Mesenchymal stem cell (in vitro differentiated cells and primary cell): Measurements from ENCODE around the gene PCDHA2.
"Not testable (repeated sequence)": the region's sequence is repeated elsewhere in the genome, so short reads cannot be mapped to it uniquely, and the experiment has no call there.

Experiments used
- DNase-seq: peaks from one replicate; pipeline ENCODE4 v3.0.0-alpha.2; 2013
- H2AFZ ChIP-seq: one replicate; pipeline ENCODE4 v1.6.1; 2013; ENCODE audit warnings: low read depth, mild to moderate bottlenecking, control low read depth, inconsistent platforms, low read length, moderate library complexity
- H2AK5ac ChIP-seq: 2 replicates; pipeline ENCODE4 v1.6.1; 2013; ENCODE audit warnings: low read length, moderate library complexity, mild to moderate bottlenecking, inconsistent platforms; ENCODE audit not compliant: severe bottlenecking
- H2BK120ac ChIP-seq: one replicate; pipeline ENCODE4 v1.6.1; 2013; ENCODE audit warnings: low read depth, mild to moderate bottlenecking, inconsistent platforms, low read length, moderate library complexity
- H2BK12ac ChIP-seq, 2 experiments: one replicate each; pipeline ENCODE4 v1.6.1; 2013; ENCODE audit warnings: inconsistent platforms in 2 of 2, low read length in 2 of 2, mild to moderate bottlenecking in 2 of 2, moderate library complexity in 2 of 2, control low read depth in 1 of 2
- H2BK15ac ChIP-seq: one replicate; pipeline ENCODE4 v1.6.1; 2013; ENCODE audit warnings: mild to moderate bottlenecking, low read depth, inconsistent platforms; ENCODE audit not compliant: poor library complexity, severe bottlenecking
- H2BK5ac ChIP-seq: 2 replicates; pipeline ENCODE4 v1.6.1; 2013; ENCODE audit warnings: low read depth, mild to moderate bottlenecking, low read length, control low read depth, inconsistent platforms; ENCODE audit not compliant: poor library complexity, severe bottlenecking
- H3K14ac ChIP-seq, 2 experiments: one replicate each; pipeline ENCODE4 v1.6.1; 2013; ENCODE audit warnings: inconsistent platforms in 2 of 2, low read length in 2 of 2, control low read depth in 1 of 2, mild to moderate bottlenecking in 1 of 2, moderate library complexity in 1 of 2
- H3K18ac ChIP-seq, 2 experiments: one replicate each; pipeline ENCODE4 v1.6.1; 2013; ENCODE audit warnings: inconsistent platforms in 2 of 2, low read length in 2 of 2, control low read depth in 1 of 2, low read depth in 1 of 2, mild to moderate bottlenecking in 1 of 2
- H3K23ac ChIP-seq, 2 experiments: one replicate each; pipeline ENCODE4 v1.6.1; 2013; ENCODE audit warnings: inconsistent platforms in 2 of 2, low read length in 2 of 2, mild to moderate bottlenecking in 2 of 2, moderate library complexity in 2 of 2, control low read depth in 1 of 2
- H3K27ac ChIP-seq: 2 replicates; pipeline ENCODE4 v1.5.1; 2013; ENCODE audit warnings: mild to moderate bottlenecking, moderate library complexity, low read length, control low read depth, inconsistent platforms; ENCODE audit not compliant: poor library complexity, severe bottlenecking
- H3K27me3 ChIP-seq, 2 experiments: 2 replicates each; pipeline versions ENCODE4 v1.6.1 to v1.7.0; 2013; ENCODE audit warnings: low read length in 2 of 2, mild to moderate bottlenecking in 2 of 2, moderate library complexity in 2 of 2, control low read depth in 1 of 2, inconsistent platforms in 1 of 2; ENCODE audit not compliant: control insufficient read depth in 1 of 2, insufficient read depth in 1 of 2
- H3K36me3 ChIP-seq, 2 experiments: 2 replicates each; pipeline versions ENCODE4 v1.6.1 to v1.7.0; 2013; ENCODE audit warnings: low read length in 2 of 2, control low read depth in 1 of 2, inconsistent platforms in 1 of 2, low read depth in 1 of 2, mild to moderate bottlenecking in 1 of 2; ENCODE audit not compliant: insufficient read depth in 2 of 2, control insufficient read depth in 1 of 2
- H3K4ac ChIP-seq, 2 experiments: one replicate each; pipeline ENCODE4 v1.6.1; 2013; ENCODE audit warnings: inconsistent platforms in 2 of 2, low read length in 2 of 2, mild to moderate bottlenecking in 2 of 2, moderate library complexity in 2 of 2, control low read depth in 1 of 2, low read depth in 1 of 2
- H3K4me1 ChIP-seq: 2 replicates; pipeline ENCODE4 v1.6.1; 2013; ENCODE audit warnings: low read depth, low read length, control low read depth; ENCODE audit not compliant: control insufficient read depth, insufficient read depth
- H3K4me2 ChIP-seq: 2 replicates; pipeline ENCODE4 v1.6.1; 2013; ENCODE audit warnings: low read length, mild to moderate bottlenecking, inconsistent platforms; ENCODE audit not compliant: poor library complexity, severe bottlenecking
- H3K4me3 ChIP-seq, 2 experiments: 2 replicates each; pipeline versions ENCODE4 v1.5.1 to v1.7.0; 2013; ENCODE audit warnings: low read length in 2 of 2, mild to moderate bottlenecking in 2 of 2, control low read depth in 1 of 2, low read depth in 1 of 2; ENCODE audit not compliant: insufficient read depth in 1 of 2
- H3K79me1 ChIP-seq: replicated peaks from 2 replicates; pipeline ENCODE4 v1.6.1; 2013; ENCODE audit warnings: mild to moderate bottlenecking, control low read depth, low read length, inconsistent platforms; ENCODE audit not compliant: poor library complexity, severe bottlenecking
- H3K9ac ChIP-seq: 2 replicates; pipeline ENCODE4 v1.7.0; 2013; ENCODE audit warnings: mild to moderate bottlenecking, low read length, moderate library complexity
- H3K9me3 ChIP-seq: 2 replicates; pipeline ENCODE4 v1.7.0; 2013; ENCODE audit warnings: mild to moderate bottlenecking, low read length; ENCODE audit not compliant: control insufficient read depth
- H4K8ac ChIP-seq: one replicate; pipeline ENCODE4 v1.6.1; 2013; ENCODE audit warnings: inconsistent platforms, mild to moderate bottlenecking, low read length, moderate library complexity
- H4K91ac ChIP-seq: one replicate; pipeline ENCODE4 v1.6.1; 2013; ENCODE audit warnings: mild to moderate bottlenecking, low read length, inconsistent platforms
- WGBS: methylation state at CpG from one replicate; pipeline ENCODE4 v1.1.7; 2013; ENCODE audit warnings: mixed read lengths; 5-methylcytosine and 5-hydroxymethylcytosine counted together

The PCDHA2 gene

GRCh38 chr5:140821375-140822280 lies 27.0 kb downstream of the PCDHA2 start, which contains the start of gene PCDHA5:
Gene PCDHA5, plus strand, starts transcription at chr5:140821613.
- Histone ChIP-seq H3K36me3 (peaks cover 0 to 13% of the 10 kb centered on the region in 2 experiments), H3K4me3 (no peak within 1 kb of the TSS), H3K23ac (no peak within 1 kb of the TSS), H3K79me1 (no peaks in the 10 kb centered on the region), H2AK5ac (no peak within 1 kb of the TSS), H3K18ac (no peak within 1 kb of the TSS), H2BK5ac (no peak within 1 kb of the TSS), H2BK120ac (no peak within 1 kb of the TSS), H3K9ac (no peak within 1 kb of the TSS), H4K8ac (no peak within 1 kb of the TSS), H3K4me2 (no peak within 1 kb of the TSS), H2BK12ac (no peak within 1 kb of the TSS), H3K4ac (no peak within 1 kb of the TSS), H3K27me3 (no peaks in the 10 kb centered on the region), H3K9me3 (peaks cover 46% of the 10 kb centered on the region), H3K4me1 (no peaks in the 10 kb centered on the region), H3K27ac (no peak within 1 kb of the TSS), H3K14ac (no peak within 1 kb of the TSS), H2AFZ (no peak within 1 kb of the TSS), H2BK15ac (no peak within 1 kb of the TSS), H4K91ac (no peak within 1 kb of the TSS)
- WGBS = 95% methylated on average over 36 of the region's 39 CpGs
- no peak for DNase-seq

GRCh38 chr5:140822281-140822629 lies 27.6 kb downstream of the PCDHA2 start:
- Histone ChIP-seq H3K27me3 (no peaks in the 10 kb centered on the region), H3K79me1 (no peaks in the 10 kb centered on the region), H3K18ac (no peak overlapping the region), H4K8ac (no peak overlapping the region), H2BK120ac (no peak overlapping the region), H3K14ac (no peak overlapping the region), H2BK15ac (no peak overlapping the region), H3K9me3 (peaks cover 45% of the 10 kb centered on the region), H2AK5ac (no peak overlapping the region), H3K4me1 (no peaks in the 10 kb centered on the region), H3K4me3 (no peak overlapping the region), H3K4ac (no peak overlapping the region), H2BK5ac (no peak overlapping the region), H3K36me3 (peaks cover 0 to 13% of the 10 kb centered on the region in 2 experiments), H3K23ac (no peak overlapping the region), H2BK12ac (no peak overlapping the region), H3K27ac (no peak overlapping the region), H2AFZ (no peak overlapping the region), H3K4me2 (no peak overlapping the region), H4K91ac (no peak overlapping the region), H3K9ac (no peak overlapping the region)
- 90% methylated on average over 6 of the region's 6 CpGs for WGBS
- no peak for DNase-seq

DNA sequence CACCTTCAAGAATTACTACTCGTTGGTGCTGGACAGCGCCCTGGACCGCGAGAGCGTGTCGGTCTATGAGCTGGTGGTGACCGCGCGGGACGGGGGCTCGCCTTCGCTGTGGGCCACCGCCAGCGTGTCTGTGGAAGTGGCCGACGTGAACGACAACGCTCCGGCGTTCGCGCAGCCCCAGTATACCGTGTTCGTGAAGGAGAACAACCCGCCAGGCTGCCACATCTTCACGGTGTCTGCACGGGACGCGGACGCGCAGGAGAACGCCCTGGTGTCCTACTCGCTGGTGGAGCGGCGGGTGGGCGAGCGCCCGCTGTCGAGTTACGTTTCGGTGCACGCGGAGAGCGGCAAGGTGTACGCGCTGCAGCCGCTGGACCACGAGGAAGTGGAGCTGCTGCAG lies 28.3 kb downstream of the PCDHA2 start:
- not testable (repeated sequence) for H2BK15ac ChIP-seq, H2BK12ac ChIP-seq, H3K14ac ChIP-seq, H4K91ac ChIP-seq, H2AK5ac ChIP-seq, H4K8ac ChIP-seq, H3K18ac ChIP-seq, H3K23ac ChIP-seq, H3K79me1 ChIP-seq, H3K27ac ChIP-seq, H3K4me2 ChIP-seq, H3K9ac ChIP-seq, H2BK120ac ChIP-seq, H2BK5ac ChIP-seq, H3K4ac ChIP-seq, DNase-seq, H3K4me1 ChIP-seq, H3K4me3 ChIP-seq, H3K27me3 ChIP-seq, H2AFZ ChIP-seq
- WGBS = 98% methylated on average over 48 of the region's 48 CpGs
- peaks cover 50% of the 10 kb centered on the region for H3K9me3 ChIP-seq
- H3K36me3 ChIP-seq = peaks cover 0 to 13% of the 10 kb centered on the region in 2 experiments

DNA sequence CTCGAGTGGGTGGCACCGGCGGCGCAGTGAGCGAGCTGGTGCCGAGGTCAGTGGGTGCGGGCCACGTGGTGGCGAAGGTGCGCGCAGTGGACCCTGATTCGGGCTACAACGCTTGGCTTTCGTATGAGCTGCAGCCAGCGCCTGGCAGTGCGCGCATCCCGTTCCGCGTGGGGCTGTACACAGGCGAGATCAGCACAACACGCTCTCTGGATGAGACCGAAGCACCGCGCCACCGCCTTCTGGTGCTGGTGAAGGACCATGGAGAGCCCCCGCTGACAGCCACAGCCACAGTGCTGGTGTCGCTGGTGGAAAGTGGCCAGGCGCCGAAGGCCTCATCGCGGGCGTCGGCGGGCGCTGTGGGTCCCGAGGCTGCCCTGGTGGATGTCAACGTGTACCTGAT lies 28.8 kb downstream of the PCDHA2 start:
- H2BK15ac ChIP-seq = no peak overlapping the region
- no peak overlapping the region for H2BK12ac ChIP-seq
- H3K4ac ChIP-seq = no peak overlapping the region
- no peaks in the 10 kb centered on the region for H3K27me3 ChIP-seq
- no peak overlapping the region for H2AFZ ChIP-seq
- H3K14ac ChIP-seq = no peak overlapping the region
- no peak overlapping the region for H3K4me2 ChIP-seq
- H3K36me3 ChIP-seq = peaks cover 0 to 16% of the 10 kb centered on the region in 2 experiments
- H4K8ac ChIP-seq = no peak overlapping the region
- no peak overlapping the region for H2AK5ac ChIP-seq
- no peak overlapping the region for H2BK120ac ChIP-seq
- H3K79me1 ChIP-seq = no peaks in the 10 kb centered on the region
- H3K4me1 ChIP-seq = no peaks in the 10 kb centered on the region
- WGBS = 98% methylated on average over 38 of the region's 38 CpGs
- peaks cover 46% of the 10 kb centered on the region for H3K9me3 ChIP-seq
- no peak overlapping the region for H2BK5ac ChIP-seq
- H3K4me3 ChIP-seq = no peak overlapping the region
- H4K91ac ChIP-seq = no peak overlapping the region
- H3K27ac ChIP-seq = no peak overlapping the region
- H3K23ac ChIP-seq = no peak overlapping the region
- H3K9ac ChIP-seq = no peak overlapping the region
- no peak overlapping the region for H3K18ac ChIP-seq
- DNase-seq = no peak
